ENCODE data around the gene FRAS1. TPM values are rescaled to one million over a fixed set of nuclear protein-coding genes. Genes with fewer than 3 reads are reported as not detected.

Gene FRAS1
- total RNA-seq, 1 experiment from 2014 or later = under 0.01 TPM

DNA sequence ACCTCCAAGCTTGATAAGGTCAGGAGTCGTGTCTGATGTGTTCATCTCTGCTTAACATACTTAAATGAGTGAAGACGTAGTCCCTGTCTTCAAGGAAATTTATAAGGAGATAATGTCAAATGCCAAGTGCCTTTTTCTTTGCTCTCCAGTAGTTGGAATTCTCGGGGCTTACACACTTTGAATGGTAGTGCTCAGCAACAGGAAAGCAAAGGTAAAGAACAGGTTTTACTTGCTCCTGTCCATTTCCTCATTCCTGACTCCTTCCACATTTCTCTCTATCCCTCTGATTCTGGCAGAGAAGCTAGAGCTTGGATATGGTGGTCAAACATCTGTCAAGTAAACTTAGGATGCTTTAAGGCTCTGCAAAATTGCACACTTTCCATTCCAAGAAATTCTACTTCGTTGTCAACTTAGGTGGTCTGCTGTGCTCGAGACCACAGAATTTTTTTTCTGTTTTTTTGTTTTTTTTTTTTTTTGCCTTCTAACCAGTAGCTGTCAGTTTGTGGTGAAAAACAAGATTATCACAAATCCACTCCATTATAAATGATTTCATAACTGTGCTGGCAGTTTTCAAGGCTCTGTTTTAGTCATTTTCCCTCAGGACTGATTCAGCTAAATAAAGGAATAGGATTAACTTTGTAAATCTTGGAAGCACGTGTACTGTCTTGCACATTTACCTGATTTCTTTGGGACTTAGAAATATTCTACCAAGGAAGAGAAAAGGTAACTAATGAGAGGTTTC lies 313.7 kb downstream of the FRAS1 start:
- DNase-seq (ENCODE audit: low read depth) = no peak

DNA sequence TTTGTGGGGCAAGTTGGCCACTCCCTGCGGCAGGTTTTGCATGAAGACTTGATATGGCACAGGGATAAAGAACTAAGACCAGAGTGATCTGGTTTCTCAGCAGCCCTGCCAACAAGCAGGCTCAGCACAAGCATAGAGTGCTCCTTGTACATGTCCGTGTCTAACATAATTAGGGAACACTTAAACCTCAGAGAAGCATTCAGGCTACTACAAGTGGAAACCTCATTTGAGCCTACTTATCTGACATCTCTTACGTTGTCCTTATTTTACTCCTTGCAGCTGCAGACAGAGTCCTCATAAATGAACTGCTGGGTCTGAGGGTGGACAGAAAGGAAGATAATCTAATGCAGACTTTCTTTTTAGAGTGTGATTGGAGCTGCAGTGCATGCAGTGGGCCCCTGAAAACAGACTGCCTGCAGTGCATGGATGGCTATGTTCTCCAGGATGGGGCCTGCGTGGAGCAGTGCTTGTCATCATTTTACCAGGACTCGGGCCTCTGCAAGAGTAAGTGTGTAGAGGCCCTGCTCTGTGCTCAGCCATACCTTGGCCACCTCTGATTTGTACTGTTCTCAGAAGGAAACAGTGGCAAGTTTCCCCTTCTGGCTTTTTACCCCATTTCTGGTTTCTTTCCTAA lies 315.3 kb downstream of the FRAS1 start:
- DNase-seq (ENCODE audit: low read depth) = no peak

DNA sequence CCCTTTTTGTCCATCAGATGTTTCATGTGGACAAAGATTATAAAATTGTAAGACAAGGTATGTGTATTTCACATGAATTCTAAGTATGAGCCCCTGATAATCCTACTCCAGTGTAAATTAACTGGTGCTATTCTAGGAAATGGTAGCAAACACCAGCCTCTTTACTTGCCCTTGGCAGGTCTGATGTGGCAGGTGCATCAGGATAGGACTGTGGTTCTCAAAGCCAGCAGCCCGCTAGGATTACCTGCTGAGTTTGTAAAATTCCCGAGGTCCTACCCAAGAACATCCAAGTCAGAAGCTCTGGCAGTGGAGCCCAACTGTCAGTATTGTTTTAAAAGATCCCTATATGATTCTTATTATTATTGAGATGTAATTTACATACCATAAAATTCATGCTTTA lies 320.4 kb downstream of the FRAS1 start:
- no peak for DNase-seq (ENCODE audit: low read depth)

DNA sequence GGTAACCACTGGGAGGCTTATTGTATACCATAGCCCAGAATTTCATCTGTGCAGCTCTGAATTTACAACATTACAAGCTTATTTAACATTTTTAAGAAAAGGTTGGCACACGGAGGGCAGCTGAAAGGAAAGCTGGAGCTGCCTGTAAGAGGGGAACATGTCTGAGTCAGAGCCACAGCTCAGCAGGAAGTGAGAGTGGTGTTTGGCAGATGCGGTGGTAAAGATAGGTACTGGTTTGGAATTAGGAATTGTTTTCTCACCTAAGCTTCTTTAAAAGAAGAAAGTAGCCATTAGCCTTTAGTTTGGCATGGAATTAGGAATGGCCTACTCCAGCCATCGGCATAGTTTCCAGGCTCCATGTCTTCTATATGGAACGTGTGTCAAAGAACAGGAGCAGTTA lies 321.9 kb downstream of the FRAS1 start:
- no peak for DNase-seq (ENCODE audit: low read depth)

- DNase-seq (ENCODE audit: low read depth) = no peak
These were observed 323.0 kb downstream of the FRAS1 start for GRCh38 chr4:78379991-78380729.

GRCh38 chr4:78386679-78387078 lies 329.6 kb downstream of the FRAS1 start:
- DNase-seq (ENCODE audit: low read depth) = no peak

DNA sequence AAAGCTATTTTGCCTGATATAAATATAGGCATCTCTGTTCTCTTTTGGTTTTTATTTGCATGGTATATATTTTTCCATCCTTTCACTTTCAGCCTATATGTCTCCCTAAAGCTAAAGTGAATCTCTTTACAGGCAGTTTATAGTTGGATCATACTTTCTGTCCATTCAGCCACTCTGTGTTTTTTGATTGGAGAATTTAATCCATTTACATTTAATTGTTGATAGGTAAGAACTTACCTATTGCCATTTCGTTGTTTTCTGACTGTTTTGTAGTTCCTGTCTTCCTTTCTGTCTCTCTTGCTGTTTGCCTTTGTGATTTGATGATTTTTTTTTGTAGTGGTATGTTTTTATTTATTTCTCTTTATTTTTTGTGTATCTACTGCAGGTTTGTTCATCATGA lies 338.5 kb downstream of the FRAS1 start:
- no peak for DNase-seq (ENCODE audit: low read depth)

DNA sequence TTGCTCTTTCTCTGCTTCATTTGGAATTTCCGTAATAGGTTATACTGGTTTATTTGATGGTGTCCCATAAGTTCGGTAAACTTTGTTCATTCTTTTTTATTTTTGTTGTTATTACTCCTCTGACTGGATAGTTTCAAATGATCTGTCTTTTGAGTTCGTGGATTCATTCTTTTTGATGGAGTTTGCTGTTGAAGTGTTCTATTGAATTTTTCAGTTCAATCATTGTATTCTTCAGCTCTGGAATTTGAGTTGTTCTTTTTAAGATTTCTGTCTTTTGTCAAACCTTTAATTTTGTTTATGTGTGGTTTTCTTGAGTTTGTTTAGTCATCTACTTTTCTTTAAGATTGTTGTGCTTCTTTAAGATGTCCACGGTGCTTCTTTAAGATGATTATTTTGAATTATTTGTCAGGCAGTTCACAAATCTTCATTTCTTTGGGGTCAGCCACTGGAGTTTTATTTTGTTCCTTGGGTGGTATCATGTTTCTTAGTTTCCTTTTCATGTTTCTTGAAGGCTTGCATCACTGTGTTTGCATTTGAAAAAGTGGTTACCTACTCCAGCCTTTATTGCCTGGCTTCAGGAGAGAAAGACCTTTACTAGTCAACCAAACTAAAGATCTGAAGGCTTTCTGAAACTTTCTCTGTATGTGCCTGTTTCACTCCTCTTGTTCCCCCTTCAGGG lies 339.6 kb downstream of the FRAS1 start:
- no peak for DNase-seq (ENCODE audit: low read depth)

DNA sequence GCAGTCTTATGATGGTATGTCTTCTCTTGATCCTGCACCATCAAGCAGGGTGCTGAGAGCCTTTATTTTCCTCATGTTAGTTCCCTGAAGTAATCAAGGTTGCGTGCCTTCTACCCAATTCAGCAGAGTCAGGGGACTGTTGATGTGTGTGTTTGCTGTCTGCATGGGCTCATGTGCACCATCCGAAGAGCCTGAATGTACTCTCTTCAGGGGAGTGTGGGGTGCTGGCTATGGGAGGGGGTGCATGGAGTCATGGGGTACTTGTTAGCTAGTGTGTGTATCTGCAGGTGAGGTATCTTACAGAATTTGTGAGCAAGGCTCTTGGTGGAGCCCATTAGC lies 340.1 kb downstream of the FRAS1 start:
- DNase-seq (ENCODE audit: low read depth) = no peak

DNA sequence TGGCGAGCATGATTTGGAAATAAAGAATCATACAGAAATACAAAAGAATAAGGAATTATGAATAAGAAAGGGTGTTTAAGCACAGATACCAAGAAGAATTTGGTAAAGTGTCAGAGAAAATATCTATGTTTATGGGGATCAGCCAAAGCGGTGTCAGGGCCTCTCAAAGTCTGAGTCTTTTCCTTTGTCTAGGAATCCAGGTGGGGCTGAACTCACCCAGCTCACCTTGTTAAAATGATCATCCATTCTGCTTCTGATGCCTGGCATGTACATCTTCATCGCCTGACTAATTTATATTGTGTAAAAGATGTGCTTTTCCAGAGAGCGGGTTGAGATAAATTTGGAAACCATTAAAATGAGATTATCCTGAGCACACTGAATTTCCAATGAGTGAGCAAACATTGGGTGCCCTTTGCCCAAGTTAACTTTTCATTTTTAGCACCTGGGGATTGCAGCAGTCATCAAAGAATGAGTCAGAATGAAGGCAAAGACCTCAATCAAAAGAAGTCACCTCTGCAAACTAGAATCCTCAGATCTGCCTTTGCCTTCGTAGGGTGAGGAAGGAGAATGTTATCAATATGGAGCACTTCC lies 352.6 kb downstream of the FRAS1 start:
- no peak for DNase-seq (ENCODE audit: low read depth)

DNA sequence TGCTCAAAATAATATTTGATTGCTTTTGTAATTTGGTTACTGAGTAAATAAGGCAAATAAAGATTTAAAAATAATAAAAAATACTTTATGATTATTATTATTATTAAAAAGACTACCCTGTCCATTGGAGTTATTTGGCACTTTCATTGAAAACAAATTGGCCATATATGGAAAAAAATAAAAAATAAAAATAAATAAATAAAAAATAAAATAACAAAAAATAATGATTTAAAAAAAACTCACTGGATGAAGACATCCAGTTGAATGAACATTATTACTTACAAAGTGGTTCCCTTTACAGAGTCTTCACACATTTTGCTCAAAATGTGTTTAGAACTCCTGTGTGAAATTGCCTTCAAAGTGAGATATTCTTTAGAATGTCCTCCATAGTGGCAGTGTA lies 353.1 kb downstream of the FRAS1 start:
- DNase-seq (ENCODE audit: low read depth) = no peak

- no peak for DNase-seq (ENCODE audit: low read depth)
These were observed 353.6 kb downstream of the FRAS1 start for GRCh38 chr4:78410676-78411075.

DNA sequence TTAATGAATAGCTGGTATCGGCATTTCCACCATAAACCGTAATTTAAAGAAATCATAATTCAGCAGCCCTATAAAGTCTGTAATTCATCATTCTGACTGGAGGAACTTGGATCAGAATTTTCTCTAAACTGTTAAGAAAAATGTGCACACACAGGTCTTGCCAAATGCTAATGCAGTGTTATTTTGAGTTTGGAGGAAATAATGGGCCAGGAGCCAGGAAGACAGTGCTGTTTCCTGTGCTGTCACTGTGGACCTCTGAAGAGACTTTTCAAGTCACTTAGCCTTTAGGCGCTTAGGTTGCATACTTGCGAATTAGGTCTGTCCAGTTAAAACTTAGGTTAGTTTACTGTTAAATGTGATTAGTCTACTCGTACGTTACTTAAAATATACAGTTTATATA lies 357.0 kb downstream of the FRAS1 start:
- no peak for DNase-seq (ENCODE audit: low read depth)

DNA sequence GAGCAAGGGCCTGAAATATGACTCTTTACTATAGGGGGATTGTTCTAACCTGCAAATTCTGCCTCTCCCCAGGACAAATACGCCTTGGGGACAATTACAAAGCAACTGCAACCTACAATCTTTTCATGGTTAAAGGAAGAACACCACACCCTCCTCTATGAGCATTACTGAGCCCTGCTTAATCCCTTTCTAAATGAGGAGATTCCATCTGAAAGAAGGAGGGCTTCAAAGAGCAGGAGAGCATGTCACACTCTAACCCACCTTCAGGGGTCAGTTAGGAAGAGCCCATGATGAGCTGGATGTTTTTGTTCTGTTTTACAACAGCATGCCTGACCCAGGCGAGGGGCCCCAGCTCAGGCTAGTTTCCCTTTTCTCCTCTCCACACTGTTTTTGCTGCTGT lies 360.5 kb downstream of the FRAS1 start:
- no peak for DNase-seq (ENCODE audit: low read depth)

GRCh38 chr4:78418406-78418805 lies 361.3 kb downstream of the FRAS1 start:
- DNase-seq (ENCODE audit: low read depth) = no peak

GRCh38 chr4:78423790-78424189 lies 366.7 kb downstream of the FRAS1 start:
- no peak for DNase-seq (ENCODE audit: low read depth)

- DNase-seq (ENCODE audit: low read depth) = no peak
These were observed 367.3 kb downstream of the FRAS1 start for GRCh38 chr4:78424461-78424860.

- no peak for DNase-seq (ENCODE audit: low read depth)
These were observed 369.8 kb downstream of the FRAS1 start for GRCh38 chr4:78426972-78427371.

DNA sequence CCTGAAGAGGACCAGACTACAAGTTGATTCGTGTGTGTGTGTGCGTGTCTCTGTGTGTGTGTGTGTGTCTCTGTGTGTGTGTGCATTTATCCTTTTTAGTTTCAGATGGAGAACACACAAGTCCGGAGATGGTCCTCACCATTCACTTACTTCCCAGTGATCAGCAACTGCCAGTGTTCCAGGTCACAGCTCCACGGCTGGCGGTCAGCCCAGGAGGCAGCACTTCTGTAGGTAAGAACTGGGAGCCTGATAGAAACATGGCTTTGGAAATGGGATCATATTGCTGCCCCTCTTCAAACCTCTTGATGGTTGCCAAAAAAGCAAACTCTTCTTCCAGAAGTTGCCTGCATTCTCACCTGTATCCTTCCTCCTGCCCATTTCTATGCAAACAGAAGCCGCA lies 371.9 kb downstream of the FRAS1 start:
- no peak for DNase-seq (ENCODE audit: low read depth)

DNA sequence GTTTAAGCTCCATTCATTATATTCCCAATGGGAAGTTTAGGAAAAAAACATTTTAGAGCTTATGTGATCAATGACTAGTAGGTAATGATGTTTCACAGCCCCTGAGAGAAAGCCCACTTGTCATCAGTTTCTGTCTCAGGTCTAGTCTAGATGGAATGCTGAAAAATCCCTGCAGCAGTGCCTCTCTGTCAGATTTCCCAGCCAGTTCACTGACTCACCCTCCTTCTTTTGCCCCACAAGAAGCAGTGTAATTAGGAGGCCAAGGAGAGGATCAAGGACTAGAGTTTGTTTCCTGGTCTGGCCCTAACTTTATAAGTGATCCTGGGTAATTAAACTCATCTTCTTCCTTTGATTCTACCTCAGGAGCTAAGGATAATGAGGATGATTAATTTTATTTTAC lies 375.8 kb downstream of the FRAS1 start:
- DNase-seq (ENCODE audit: low read depth) = no peak

DNA sequence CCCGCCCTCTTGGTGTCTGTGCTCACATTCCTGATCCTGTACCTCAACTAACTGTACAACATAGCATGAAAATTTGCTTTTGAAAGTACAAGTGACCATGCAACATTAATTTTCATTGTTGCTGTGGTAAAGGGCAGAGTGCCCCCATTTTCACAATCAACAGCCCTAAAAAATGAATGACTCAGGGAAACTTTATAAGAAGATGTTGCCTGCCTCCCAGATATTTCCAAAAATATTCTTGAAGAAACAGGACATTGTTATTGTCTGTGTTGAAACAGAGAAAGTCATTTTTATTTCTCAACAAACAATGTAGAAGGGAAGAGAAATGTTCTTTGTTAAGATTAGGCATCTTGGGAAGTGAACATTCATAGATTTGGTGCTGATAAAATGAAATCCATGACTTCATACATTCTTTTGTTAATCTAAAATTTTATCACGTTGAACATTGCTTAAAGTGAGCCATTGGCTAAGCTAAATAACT lies 380.5 kb downstream of the FRAS1 start:
- DNase-seq (ENCODE audit: low read depth) = no peak

DNA sequence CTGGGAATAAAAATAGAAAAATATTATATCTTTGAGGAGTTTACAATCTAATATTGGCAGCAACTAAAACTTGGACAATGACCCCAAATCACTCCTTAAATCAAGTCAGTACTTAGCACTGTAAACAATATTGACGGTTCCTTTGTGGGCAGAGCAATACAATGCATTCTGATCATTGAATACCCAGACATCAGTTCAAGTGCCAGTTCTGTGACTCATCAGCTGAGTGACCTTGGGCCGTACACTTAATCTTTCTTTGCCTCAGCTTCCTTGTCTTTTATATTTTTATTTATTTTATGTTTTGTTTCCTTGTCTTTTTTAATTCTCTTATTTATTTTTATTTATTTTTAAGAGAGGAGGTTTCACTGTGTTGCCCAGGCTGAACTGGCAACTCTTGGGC lies 382.2 kb downstream of the FRAS1 start:
- DNase-seq (ENCODE audit: low read depth) = no peak

Measured in RPMI7951 (cell line).